MM.1S (cell line): ENCODE measurements around the gene LRRC14B.

Experiments
- DNase-seq: peaks from one replicate; pipeline ENCODE4 v3.0.0-alpha.2; 2015
- H2AFZ ChIP-seq: fragments of 300-600 bp; sonication (generic); 2 replicates; pipeline ENCODE4 v1.6.0; 2016; ENCODE audit warnings: antibody characterized with exemption, low read length
- H3F3A ChIP-seq: fragments of 300-600 bp; sonication (generic); 2 replicates; pipeline ENCODE4 v1.6.1; 2016; ENCODE audit warnings: mild to moderate bottlenecking, antibody characterized with exemption, low read length, moderate library complexity, mixed read lengths; ENCODE audit not compliant: insufficient read depth
- H3K27ac ChIP-seq: fragments of 300-600 bp; sonication (generic); 2 replicates; pipeline ENCODE4 v1.5.1; 2016; ENCODE audit warnings: mild to moderate bottlenecking, low read length
- H3K27me3 ChIP-seq: fragments of 300-600 bp; sonication (generic); replicated peaks from 2 replicates; pipeline ENCODE4 v1.6.0; 2016; ENCODE audit warnings: low read length; ENCODE audit not compliant: insufficient read depth
- H3K36me3 ChIP-seq: fragments of 300-600 bp; sonication (generic); replicated peaks from 2 replicates; pipeline ENCODE4 v1.6.1; 2016; ENCODE audit warnings: mild to moderate bottlenecking, low read length, mixed read lengths; ENCODE audit not compliant: insufficient read depth
- H3K4me1 ChIP-seq: fragments of 300-600 bp; sonication (generic); 2 replicates; pipeline ENCODE4 v1.6.1; 2016; ENCODE audit warnings: low read length, mixed read lengths
- H3K4me2 ChIP-seq: fragments of 300-600 bp; sonication (generic); 2 replicates; pipeline ENCODE4 v1.6.0; 2016; ENCODE audit warnings: low read depth, low read length
- H3K4me3 ChIP-seq: fragments of 300-600 bp; sonication (generic); 2 replicates; pipeline ENCODE4 v1.5.1; 2016; ENCODE audit warnings: low read length, mixed read lengths
- H3K79me2 ChIP-seq: fragments of 300-600 bp; sonication (generic); 2 replicates; pipeline ENCODE4 v1.6.1; 2016; ENCODE audit warnings: mixed run types, low read length, mixed read lengths
- H3K9ac ChIP-seq: fragments of 300-600 bp; sonication (generic); 2 replicates; pipeline ENCODE4 v1.6.1; 2016; ENCODE audit warnings: low read length, mixed read lengths
- H3K9me2 ChIP-seq: fragments of 300-600 bp; sonication (generic); replicated peaks from 2 replicates; pipeline ENCODE4 v1.6.1; 2016; ENCODE audit warnings: mild to moderate bottlenecking, low read length, mixed read lengths; ENCODE audit not compliant: insufficient read depth
- H3K9me3 ChIP-seq: fragments of 300-600 bp; sonication (generic); replicated peaks from 2 replicates; pipeline ENCODE4 v1.6.1; 2016; ENCODE audit warnings: mild to moderate bottlenecking, low read length, mixed read lengths; ENCODE audit not compliant: insufficient read depth
- H4K20me1 ChIP-seq: fragments of 300-600 bp; sonication (generic); 2 replicates; pipeline ENCODE4 v1.6.1; 2016; ENCODE audit warnings: mild to moderate bottlenecking, low read length, moderate library complexity, mixed read lengths; ENCODE audit not compliant: insufficient read depth
- EZH2 ChIP-seq: fragments of 300-600 bp; sonication (generic); optimal IDR thresholded peaks from 2 replicates; pipeline ENCODE3; 2017; ENCODE audit warnings: low read depth, mild to moderate bottlenecking, antibody characterized with exemption, low read length, mixed read lengths
- EZH2phosphoT487 ChIP-seq: fragments of 300-600 bp; sonication (generic); IDR thresholded peaks from 2 replicates; pipeline ENCODE4 v1.6.1; 2018; ENCODE audit warnings: antibody characterized with exemption, low read length
- TF ChIP-seq, protein P1 (sequence below): fragments of 300-600 bp; sonication (generic); IDR thresholded peaks from 2 replicates; pipeline ENCODE4 v1.5.1; 2016; ENCODE audit warnings: antibody characterized with exemption, low read length, mixed read lengths

The LRRC14B gene

DNA sequence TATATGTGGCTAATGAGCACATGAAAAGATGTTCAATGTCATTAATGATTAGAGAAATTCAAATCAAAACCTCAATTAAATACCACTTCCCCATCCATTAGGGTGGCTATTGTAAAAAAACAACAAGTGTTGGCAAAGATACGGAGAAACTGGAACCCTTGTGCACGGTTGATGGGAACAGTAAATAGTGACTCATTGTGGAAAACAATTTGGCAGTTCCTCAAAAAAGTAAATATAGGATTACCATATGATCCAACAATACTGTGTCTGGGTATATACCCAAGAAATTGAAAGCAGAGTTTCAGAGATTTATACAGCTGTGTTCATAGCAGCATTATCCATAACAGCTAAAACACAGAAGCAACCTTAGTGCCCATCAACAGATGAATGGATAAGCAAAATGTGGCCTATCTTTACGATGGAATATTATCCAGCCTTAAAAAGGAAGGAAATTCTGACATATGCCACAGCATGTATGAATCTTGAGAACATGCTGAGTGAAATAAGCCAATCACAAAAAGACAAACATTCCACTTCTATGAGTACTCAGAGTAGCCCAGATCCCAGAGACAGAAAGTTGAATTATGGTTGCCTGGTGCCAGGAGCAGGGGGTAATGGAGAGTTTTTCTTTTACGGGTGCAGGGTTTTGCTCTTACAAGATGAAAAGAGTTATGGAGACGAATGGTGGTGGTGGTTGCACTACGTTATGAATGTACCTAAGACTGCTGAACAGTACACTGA, 41.4 kb upstream of the LRRC14B start:
- no peak overlapping the region for H3K4me2 ChIP-seq
- H3K9me3 ChIP-seq: no peaks in the 10 kb centered on the region
- no peaks in the 10 kb centered on the region for H3K79me2 ChIP-seq
- no peak for DNase-seq
- no peaks in the 10 kb centered on the region for H3K36me3 ChIP-seq
- TF ChIP-seq, protein P1, sequence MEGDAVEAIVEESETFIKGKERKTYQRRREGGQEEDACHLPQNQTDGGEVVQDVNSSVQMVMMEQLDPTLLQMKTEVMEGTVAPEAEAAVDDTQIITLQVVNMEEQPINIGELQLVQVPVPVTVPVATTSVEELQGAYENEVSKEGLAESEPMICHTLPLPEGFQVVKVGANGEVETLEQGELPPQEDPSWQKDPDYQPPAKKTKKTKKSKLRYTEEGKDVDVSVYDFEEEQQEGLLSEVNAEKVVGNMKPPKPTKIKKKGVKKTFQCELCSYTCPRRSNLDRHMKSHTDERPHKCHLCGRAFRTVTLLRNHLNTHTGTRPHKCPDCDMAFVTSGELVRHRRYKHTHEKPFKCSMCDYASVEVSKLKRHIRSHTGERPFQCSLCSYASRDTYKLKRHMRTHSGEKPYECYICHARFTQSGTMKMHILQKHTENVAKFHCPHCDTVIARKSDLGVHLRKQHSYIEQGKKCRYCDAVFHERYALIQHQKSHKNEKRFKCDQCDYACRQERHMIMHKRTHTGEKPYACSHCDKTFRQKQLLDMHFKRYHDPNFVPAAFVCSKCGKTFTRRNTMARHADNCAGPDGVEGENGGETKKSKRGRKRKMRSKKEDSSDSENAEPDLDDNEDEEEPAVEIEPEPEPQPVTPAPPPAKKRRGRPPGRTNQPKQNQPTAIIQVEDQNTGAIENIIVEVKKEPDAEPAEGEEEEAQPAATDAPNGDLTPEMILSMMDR: no peak
- TF ChIP-seq EZH2 (no peak), EZH2phosphoT487 (no peak)
- no peaks in the 10 kb centered on the region for H3K27me3 ChIP-seq
- no peaks in the 10 kb centered on the region for H4K20me1 ChIP-seq
- no peak overlapping the region for H2AFZ ChIP-seq
- H3K9ac ChIP-seq: no peak overlapping the region
- no peak overlapping the region for H3K4me3 ChIP-seq
- H3K27ac ChIP-seq: no peak overlapping the region
- H3F3A ChIP-seq: no peaks in the 10 kb centered on the region
- no peaks in the 10 kb centered on the region for H3K4me1 ChIP-seq
- H3K9me2 ChIP-seq: no peaks in the 10 kb centered on the region

- DNase-seq: no peak
- H3F3A ChIP-seq: no peaks in the 10 kb centered on the region
- no peaks in the 10 kb centered on the region for H3K27me3 ChIP-seq
- TF ChIP-seq EZH2: no peak
- TF ChIP-seq, protein P1: no peak
- TF ChIP-seq EZH2phosphoT487: no peak
- H3K9me3 ChIP-seq: no peaks in the 10 kb centered on the region
- no peaks in the 10 kb centered on the region for H3K36me3 ChIP-seq
- no peak overlapping the region for H3K27ac ChIP-seq
- H3K9ac ChIP-seq: no peak overlapping the region
- no peaks in the 10 kb centered on the region for H3K4me1 ChIP-seq
- H2AFZ ChIP-seq: no peak overlapping the region
- no peaks in the 10 kb centered on the region for H3K9me2 ChIP-seq
- no peak overlapping the region for H3K4me2 ChIP-seq
- H3K79me2 ChIP-seq: no peaks in the 10 kb centered on the region
- no peaks in the 10 kb centered on the region for H4K20me1 ChIP-seq
- no peak overlapping the region for H3K4me3 ChIP-seq
Measured at GRCh38 chr5:150746-151145, 40.5 kb upstream of the LRRC14B start.

DNA sequence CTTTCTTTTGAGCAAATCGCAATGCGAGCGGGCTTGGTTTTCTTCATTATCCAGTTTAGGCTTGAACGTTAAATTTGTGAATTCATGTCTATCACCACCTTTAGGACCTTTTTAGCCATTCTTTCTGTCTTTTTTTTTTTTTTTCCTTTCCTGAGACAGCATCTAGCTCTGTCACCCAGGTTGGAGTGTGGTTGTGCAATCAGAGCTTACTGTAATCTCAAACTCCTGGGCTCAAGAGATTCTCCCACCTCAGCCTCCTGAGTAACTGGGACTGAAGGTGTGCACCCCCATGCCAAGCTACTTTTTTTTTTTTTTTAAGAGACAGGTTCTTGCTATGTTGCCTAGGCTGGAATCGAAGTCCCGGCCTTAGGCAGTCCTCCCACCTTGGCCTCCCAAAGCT, 39.2 kb upstream of the LRRC14B start:
- Histone ChIP-seq H3K9ac (no peak overlapping the region), H3K4me1 (no peaks in the 10 kb centered on the region), H3K27me3 (0 out of 2 replicates have a peak, but pooled peaks cover 8% of the 10 kb centered on the region), H3K4me3 (no peak overlapping the region), H3K9me2 (no peaks in the 10 kb centered on the region), H4K20me1 (no peaks in the 10 kb centered on the region), H3K36me3 (no peaks in the 10 kb centered on the region), H3K27ac (no peak overlapping the region), H3F3A (no peaks in the 10 kb centered on the region), H3K9me3 (no peaks in the 10 kb centered on the region), H3K79me2 (no peaks in the 10 kb centered on the region), H3K4me2 (no peak overlapping the region), H2AFZ (no peak overlapping the region)
- DNase-seq: no peak
- TF ChIP-seq EZH2 (no peak), EZH2phosphoT487 (no peak)
- TF ChIP-seq, protein P1: no peak
